H1 (cell line): Measurements from ENCODE around the gene DOK7. TPM values are rescaled to one million over a fixed set of nuclear protein-coding genes. Genes with fewer than 3 reads are reported as not detected.

Source experiments
- ASH2L ChIP-seq: fragments of 200-600, 300-600 bp; sonication (generic); IDR thresholded peaks from one replicate; pipeline ENCODE4 v1.7.1; 2017; ENCODE audit warnings: low read length
- CBX5 ChIP-seq: fragments of 300-800, 300-1000 bp; sonication (generic); IDR thresholded peaks from 2 replicates; pipeline ENCODE4 v1.7.1; 2016; ENCODE audit warnings: antibody characterized with exemption, low read length, low read depth
- JUND ChIP-seq: IDR thresholded peaks from 2 replicates; pipeline ENCODE4 v1.6.1; 2011; ENCODE audit warnings: mild to moderate bottlenecking, improper control_type of control experiment, low read length
- NRF1 ChIP-seq: IDR thresholded peaks from 2 replicates; pipeline ENCODE4 v1.6.1; 2011; ENCODE audit warnings: mild to moderate bottlenecking, low read depth, low read length, improper control_type of control experiment
- RFX5 ChIP-seq: IDR thresholded peaks from 2 replicates; pipeline ENCODE4 v1.6.1; 2011; ENCODE audit warnings: low read depth, low read length, improper control_type of control experiment, borderline replicate concordance
- polyA plus RNA-seq, 7 experiments: library from polyadenylated mRNA; depleted of rRNA in 3 of 7; stranded (reverse) in 5 of 7; unstranded in 2 of 7; fragments of >200 nt in 5 of 7; fragments of 200-250 nt in 2 of 7; gene quantifications; 1 replicate in 5 of 7; 2 replicates in 1 of 7; 4 replicates in 1 of 7; pipeline versions ENCODE4 v1.2.1 to v1.2.3, GENCODE V29; 2011 to 2013; ENCODE audit warnings: missing spikeins in 2 of 7, mixed read lengths in 2 of 7
- total RNA-seq: library from RNA; stranded (reverse); fragmentation: NEBNext Ultra II Directional; extraction: Animal tissue kit (Norgen Biotek cat#: 25700); gene quantifications from 2 replicates; pipeline ENCODE4 v1.2.1, GENCODE V29; 2021
- TF ChIP-seq, protein P1 (sequence below): IDR thresholded peaks from 2 replicates; pipeline ENCODE4 v1.6.1; 2011; ENCODE audit warnings: low read length, improper control_type of control experiment

Gene DOK7
- total and polyA plus RNA-seq, 2 of the 8 experiments (the other 6 are each of a cell fraction or from before 2014, with no cell fraction given), result 0.32 TPM; not detected in 1

DNA sequence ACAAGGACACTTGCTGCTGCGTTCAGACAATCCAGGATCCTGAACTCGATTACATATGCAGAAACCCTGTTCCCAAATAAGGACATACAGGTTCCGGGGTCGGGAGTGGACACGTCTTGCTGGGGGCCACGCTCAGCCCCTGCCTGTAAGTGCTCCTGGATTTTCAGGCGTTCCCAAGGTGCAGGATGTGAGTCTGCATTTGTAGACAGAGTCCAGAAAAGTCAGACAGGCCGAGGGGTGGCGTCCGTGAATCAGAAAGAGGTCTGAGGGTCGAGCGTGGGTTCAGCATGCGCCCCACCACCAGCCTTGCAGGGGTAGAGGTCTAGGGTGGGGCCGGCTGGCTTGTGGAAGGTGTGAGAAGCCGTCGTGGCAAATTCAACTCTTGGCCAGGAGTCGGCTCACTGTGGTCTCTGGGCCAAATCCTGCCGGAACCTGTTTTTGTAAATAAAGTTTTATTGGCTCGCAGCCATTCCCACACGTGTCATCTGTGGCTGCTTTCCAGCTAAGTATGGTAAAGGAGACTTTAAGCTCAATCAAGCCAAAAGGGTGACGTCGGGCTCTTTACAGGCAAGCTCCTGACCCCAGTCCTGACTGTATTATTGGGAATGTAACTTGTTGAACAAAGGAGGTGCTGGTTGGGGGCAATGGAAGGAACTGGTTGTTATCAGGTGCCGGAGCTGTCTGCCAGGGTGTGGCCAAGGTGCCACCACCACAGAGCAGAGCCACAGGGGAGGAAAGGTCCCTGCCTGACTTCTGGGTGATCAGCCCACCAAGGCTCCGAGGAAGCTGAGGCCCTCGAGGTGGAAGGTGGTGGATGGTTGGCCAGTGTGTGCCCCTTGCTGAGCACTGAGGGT, 7.4 kb downstream of the DOK7 start (continued):
- TF ChIP-seq JUND (no peak), RFX5 (no peak), NRF1 (no peak), CBX5 (no peak), ASH2L (no peak)
- TF ChIP-seq, protein P1, sequence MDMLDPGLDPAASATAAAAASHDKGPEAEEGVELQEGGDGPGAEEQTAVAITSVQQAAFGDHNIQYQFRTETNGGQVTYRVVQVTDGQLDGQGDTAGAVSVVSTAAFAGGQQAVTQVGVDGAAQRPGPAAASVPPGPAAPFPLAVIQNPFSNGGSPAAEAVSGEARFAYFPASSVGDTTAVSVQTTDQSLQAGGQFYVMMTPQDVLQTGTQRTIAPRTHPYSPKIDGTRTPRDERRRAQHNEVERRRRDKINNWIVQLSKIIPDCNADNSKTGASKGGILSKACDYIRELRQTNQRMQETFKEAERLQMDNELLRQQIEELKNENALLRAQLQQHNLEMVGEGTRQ, result no peak
